GM21367 (cell line): ENCODE data around the gene MGRN1.
A peak's percentile ranks its signal among the peaks of the same experiment; 100 is the strongest.

ENCODE experiments used
- ATAC-seq: cut with Tn5 transposase; IDR thresholded peaks from one replicate; pipeline ENCODE4 v1.9.1; 2021; ENCODE audit not compliant: unreplicated experiment

The MGRN1 gene

DNA sequence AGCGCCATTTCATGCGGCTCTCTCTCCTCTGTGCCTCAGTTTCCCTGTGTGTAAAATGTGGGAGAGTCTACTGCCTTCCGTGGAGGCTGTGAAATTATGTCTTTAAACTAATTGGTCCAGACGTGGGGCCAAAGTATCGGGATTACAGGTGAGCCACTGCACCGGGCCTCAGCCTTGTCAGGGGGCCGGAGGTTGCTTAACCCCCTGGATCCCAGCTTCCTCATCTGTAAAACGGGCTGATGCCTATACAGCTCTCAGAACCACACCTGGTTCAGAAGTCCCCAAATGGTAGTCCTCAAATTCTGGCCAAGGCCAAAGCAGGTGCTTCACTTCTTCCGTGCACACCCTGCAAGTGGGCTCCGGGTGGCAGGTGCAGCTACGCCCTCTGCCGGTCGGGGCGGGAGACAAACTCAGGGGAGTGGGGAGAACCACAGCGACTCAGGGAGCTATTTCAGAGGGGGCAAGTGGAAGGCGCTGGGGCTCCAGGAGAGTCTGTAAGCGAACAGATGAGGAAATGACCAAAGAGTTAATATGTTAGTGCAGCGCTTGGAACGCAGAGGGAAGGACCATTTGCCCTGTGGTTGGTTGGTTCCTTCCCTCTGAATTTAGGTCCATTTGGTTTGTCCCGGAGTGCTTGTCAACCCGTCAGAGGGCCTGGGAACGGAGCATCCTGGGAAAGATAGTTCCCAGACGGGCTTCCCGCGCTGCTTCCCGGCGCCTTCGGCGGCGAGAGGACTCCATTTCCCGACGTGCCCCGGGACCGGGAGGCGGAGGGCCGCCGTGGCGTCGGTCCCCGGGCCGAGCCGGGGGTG lies at the start of gene MGRN1:
MGRN1 (plus strand) TSS at position 812 of the 812 bp plus-strand sequence. CDS start 135 bp downstream, outside the sequence.
- ATAC-seq = peak; percentile 70

DNA sequence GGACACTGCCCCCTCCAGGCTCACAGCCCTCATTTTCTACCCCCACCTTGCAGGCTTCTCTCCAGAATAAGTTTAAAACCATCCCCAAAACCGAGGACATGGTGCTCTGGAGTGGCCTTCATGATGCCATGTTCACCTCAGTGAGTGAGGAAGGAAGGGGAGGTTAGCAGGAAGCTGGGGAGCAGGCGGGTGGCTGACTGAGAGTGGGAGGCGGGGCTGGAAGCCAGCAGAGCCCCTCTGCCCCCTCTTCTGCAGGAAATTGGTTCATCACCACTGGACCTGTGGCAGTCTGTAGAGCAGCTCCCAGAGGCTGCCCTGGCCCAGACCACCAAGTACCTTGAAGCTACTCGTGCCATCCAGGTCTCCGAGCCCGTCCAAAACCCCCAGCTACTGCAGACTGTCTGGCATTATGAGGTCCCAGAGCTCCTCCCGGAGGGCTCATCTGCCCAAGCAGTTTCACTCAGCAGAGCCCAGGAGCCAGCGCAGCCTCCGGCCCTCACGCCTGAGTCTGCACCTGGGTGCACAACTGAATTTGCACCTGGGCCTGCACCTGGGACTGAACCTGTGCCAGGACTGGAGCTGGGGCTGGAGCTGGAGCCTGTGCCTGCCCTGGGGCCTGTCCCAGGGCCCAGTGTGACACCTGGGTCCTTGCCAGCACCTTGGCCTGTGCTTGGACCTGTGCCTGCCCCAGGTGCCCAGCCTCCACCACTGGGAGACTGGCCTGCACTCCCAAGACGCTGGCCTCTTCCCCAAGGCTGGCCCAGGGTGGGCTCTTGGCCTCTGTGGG lies 49.5 kb upstream of the MGRN1 start:
- no peak for ATAC-seq

DNA sequence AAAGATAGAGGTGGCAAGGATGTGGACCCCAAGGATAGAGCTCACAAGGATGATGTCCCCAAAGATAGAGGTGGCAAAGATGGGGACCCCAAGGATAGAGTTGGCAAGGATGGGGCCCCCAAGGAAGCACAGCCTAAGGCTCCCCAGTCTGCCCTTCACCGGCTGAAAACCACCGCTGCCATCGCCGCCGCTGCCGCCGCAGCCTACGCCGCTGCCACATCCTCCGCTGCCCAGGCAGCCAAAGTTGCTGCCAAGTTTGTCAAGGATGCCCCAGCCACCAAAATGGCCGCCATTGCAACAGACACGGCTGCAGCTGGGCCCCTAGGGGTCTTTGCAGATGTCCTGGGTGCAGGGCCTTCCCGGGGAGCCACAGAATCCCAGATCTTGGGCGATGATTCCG lies 48.6 kb upstream of the MGRN1 start:
- ATAC-seq = no peak

DNA sequence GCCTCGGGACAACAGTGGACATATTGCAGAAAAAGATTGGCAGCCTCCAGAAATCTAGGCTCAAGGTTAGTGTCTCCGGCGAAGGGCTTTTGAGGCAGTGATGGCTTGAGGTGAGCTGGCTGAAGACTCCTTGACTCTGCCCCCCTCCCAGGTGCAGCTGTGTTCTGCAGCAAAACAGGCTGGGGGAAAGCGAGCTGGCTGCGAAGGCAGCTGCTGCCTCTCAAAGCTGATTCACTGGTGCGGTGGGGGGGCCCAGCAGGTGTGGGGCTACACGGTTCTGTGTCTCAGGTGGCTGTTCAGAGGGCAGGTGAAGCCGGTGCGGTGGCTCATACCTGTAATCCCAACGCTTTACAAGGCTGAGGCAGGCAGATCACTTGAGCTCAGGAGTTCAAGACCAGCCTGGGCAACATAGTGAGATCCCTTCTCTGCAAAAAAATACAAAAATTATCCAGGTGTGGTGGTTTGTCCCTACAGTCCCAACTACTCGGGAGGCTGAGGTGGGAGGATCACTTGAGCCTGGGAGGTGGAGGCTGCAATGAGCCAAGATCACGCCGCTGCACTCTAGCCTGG lies 45.6 kb upstream of the MGRN1 start:
- ATAC-seq = no peak

DNA sequence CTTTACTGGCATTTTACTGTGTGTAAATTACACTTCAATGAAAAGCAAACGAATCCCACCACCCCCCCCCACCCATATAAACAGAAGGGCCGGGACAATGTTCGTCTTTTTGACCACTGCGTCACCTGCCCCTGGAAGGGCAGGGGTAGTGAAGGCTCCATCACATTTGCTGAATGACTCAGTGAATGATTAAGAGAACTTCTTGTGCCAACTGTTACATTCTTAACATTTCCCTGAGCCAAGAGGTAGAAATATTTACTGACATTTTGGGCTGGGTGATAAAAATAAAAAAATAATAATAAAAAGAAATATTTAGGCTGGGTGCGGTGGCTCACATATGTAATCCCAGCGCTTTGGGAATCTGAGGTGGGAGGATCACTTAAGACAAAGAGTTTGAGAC lies 44.4 kb upstream of the MGRN1 start:
- no peak for ATAC-seq

DNA sequence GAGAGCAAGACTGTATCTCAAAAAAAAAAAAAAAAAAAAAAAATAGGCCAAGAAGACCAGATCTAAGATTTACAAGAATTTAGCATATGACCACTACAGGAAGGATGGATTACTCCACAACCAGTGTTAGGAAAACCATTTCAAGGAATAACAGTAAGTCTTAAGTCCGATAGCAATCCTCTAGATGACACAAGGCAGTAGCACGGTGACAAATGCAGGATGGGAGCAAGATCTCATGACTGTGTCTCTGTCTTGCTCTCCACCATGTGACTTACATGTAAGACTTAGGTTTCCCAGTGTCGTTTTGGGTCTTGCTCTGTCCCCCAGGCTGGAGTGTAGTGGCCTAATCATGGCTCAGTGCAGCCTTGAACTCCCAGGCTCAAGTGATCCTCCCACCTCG lies 40.7 kb upstream of the MGRN1 start:
- ATAC-seq = no peak

DNA sequence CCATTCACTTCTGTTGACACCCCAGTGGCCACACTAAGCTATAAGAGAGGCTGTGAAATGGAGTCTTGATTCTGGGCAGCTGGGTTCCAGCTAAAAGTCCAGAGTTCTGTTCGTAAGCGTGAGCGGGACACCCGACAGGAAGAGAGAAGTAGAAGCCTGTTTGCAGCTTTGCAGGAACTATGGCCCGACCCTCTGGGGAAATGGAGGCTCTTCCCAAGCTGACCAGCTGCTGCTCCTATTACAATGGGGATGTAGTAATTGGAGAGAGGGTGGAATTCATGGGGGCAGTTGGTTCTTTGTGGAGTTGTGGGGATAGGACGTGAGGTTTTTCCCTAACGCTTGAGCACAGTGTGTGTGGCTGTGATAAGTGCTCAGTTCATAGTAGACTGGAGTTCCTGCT lies 38.3 kb upstream of the MGRN1 start:
- ATAC-seq = no peak

DNA sequence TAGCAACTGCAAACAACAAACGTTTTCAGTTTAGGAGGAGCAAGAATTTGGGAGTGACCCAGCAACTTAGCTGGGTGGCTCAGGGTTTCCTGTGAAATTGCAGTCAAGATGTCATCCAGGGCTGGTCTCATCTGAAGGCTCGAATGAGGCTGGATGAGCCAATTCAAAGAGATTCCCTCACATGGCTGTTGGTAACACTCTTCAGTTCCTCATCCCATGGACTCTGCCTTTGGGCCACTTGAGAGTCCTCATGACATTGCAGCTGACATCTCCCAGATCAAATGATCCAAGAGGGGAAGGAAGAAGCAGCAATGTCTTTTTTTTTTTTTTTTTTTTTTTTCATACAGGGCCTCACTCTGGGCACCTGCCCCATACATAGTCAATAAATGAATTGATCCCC lies 36.2 kb upstream of the MGRN1 start:
- no peak for ATAC-seq

DNA sequence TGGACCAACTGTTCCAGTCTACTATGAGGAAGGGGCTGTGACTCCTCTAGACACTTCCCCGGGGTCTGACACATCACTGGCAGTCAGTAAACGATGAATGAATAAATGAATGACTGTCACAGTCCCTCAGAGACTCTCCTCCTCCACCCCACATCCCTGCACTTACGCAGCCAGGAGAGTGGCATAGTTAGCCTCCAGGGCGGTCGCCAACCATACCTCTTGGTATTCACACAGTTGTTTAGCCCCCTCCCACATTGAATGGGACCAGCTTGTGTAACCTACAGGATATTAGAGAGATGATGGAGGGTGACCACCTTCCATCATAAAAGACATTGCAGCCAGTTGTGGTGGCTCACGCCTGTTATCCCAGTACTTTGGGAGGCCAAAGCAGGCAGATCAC lies 35.7 kb upstream of the MGRN1 start:
- ATAC-seq = no peak

DNA sequence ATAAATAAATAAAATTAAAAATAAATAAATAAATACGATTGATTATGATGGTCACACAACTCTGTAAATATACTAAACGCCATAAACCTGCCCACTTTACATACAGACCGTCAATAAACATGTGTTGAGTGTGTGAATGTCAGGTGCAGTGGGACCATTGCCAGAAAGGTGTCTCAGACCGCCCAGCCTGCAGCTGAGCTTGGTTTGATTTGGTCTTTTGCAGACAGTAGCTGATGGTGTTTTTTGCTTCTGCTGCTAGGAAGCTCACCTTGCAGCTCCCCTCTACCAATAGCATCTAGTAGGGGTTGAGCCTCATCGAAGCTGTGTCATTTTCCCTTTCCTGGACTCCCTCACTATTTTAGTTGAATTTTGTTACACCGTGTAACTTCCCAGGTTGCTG lies 33.4 kb upstream of the MGRN1 start:
- no peak for ATAC-seq

DNA sequence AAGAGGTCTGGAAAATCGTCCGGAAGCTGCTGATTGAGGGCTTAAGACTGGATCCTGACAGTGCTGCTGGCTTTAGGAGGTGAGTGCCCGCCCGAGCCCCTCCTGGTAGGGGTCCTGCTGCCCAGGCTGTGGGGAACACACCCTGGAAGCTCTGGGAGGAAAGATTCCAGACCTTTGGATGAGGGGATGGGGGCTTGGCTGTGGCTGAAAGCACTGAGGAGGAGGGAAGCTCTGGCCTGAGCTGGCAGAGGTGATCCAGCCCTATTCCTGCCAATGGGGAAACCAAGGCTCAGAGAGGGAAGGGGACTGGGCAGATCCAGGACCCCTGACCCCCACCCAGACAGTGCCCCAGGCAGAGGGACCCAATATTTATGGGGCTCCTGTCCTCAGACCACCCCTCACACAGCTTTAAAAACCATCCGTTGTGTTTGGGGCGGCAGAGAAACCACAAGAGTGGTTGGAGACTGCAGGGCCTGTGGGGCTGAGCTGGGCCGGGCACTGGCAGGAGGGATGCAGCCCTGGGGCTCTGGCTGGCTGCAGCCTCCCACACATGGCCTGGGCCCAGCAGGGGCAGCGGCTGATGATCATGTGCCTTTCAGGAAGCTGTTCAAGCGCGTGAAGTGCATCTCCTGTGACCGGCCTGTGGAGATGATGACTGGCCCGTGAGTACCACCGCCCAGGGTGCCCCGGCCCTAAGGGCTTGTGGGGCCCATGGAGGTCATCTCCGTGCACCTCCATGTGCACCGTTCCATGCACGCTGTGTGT lies 32.7 kb upstream of the MGRN1 start:
- ATAC-seq = no peak

DNA sequence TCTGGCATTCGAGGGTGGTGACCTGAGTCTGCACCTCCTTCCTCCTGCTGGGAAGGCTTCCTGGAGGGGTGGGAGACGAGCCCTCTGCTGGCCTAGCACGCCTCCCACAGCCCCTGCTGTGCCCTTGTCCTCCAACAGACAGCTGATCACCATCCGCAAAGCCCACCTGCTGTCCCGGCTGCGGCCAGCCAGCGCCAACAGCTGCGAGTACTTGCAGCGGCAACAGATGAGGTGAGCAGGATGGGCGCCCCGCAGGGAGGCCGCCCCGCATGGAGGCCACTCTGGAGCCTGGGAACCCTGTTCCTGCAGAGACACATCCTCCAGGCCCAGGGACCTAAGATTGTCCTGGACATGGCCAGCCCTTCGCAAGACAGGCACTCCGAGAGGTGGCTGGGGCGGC lies 31.5 kb upstream of the MGRN1 start:
- ATAC-seq = no peak

DNA sequence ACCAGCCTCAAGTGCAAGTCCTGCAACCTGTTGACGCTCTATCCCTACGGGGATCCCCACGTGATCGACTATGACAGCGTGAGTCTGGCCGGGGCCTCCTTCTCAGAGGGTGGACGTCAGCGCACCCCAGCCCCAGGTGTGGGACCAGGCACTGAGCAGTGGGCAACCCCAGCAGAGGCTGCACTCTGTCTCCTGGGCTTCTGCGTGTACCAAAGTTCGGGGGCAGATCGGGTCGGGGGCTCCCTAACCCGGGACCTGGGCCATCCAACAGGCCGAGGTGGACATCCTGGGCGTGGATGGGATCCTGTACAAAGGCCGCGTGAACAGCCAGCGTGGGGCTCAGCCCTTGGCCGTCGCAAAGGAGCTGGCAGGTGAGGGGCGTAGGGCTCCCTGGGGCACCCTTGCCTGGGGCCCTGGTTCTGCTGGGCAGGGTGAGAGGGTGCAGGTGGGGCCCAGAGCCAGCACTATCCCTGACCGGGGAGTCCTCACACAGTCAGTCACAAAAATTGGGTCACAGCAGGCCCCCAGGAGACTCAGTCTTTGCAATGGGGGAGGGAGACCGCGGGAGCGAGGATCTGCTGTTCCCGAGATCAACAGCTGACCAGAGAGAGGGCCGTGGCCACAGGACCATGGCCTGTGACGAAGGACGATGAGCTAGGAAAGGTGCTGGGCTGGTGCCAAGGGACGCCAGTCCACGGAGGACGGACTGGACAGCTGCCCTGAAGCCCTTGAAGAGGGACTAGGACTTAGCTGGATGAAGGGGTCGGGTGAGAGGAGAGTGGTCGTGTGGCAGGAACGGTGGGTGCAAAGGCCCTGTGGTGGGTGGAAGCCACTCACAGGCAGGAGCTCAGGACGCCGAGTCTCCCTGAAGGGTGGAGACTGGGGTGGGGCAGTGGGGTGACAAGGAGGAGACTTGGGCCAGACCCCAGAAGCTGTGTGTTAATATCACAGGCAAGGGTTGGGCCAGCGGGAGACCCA lies 29.9 kb upstream of the MGRN1 start:
- ATAC-seq = no peak

DNA sequence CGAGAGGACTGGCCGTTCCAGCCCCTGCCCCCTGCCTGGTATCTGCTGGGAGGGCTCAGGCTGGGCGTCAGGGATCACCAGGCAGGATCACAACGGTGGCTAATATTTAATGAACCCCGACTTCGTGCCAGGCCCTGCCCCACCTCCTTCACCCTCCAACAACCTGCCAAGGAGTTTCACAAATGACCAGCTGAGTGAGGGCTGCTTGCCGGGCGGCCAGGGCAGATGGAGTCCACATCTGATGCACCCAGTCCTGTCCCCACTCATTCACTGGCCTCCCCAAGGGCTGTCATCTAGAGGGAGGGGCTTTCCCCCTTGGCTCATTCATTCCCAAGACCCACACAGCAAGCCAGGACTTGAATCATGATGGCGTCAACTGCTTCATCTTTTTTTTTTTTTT lies 27.5 kb upstream of the MGRN1 start:
- ATAC-seq = no peak

DNA sequence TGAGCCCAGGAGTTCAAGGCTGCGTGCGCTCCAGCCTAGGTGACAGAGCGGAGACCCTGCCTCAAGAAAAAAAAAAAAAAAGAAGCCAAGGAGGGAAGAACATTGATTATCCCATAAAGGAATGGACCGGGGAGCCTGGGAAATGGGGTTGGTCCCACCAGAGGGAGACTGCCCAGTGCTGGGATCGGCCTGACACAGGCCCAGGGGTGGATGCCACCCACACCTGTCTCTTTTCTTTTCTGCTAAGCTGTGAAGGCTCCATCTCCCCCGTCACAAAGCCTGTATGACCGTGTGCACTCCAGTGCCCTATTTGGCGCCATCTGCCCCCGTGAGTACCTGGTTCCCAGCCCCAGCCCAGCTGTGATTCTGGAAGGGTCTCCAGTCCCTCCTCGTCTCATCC lies 25.6 kb upstream of the MGRN1 start:
- ATAC-seq = no peak

DNA sequence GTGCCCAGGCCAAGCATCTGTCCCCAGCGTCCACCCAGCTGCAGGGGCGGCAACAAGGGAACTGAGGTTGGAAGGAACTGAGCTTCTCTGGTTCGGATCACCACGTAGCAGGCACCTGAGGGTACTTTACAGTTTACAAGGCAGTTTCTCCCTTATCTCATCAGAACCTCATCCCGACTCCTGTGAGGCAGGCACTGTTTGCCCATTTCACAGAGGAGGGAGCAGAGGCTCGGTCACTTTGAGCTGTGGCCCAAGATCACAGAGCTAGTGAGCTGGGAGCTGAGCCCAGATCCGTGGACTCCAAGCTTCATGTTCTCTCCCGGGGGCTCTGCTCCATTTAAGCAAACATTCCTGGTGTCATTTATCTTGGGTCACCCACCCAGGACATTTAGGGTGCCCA lies 25.1 kb upstream of the MGRN1 start:
- ATAC-seq = no peak

DNA sequence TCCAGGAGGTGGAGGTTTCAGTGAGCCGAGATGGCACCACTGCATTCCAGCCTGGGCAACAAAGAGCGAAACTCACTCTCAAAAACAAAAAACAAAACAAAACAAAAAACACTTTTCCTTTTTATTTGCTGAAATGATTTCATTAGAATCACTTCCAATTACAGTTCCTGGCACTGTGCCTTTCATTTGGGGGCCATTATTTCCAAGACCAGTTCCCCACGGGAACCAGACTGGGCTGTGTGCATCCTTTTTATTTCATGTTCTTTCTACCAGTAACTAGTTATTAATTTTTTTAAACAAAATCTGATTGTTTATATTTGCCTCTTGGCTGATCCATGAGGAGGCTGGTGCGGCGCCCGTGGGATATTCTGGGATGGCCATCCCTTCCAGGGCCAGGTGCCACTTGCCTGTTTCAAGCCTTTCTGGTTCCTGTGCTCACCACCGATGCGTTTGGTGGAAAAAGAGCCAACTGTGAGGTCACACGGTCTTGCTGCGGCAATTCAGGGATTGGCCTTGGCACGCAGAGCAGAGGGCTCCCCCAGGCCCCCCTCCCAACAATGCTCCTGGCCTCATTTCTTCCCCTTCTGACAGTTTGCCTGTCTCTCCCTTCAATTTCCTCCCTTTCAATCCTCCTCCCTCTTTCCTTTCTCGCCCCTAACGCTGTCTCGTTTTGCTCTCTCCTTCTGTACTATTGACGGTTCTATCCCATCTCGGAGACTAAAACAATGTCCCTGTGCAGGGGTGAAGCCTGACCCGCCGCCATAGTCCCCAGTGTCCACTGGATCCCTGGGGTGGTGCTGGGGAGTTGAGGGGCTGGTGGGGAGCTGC lies 23.4 kb upstream of the MGRN1 start:
- ATAC-seq = no peak

DNA sequence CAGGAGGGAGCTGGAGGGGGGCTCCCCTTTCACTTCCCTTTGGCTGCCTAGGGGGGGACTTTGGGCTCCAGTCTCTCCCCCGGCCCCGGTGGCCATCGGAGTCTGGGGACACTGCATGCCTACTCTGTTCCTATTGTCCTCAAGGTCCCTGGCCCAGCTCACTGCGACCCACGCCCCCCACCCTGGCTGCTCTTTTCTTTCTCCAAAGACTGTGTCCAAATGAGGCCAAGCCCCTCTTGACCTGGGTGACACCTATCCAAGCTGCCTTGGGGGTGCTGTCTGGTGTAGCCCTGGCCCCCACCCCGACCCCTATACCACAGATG lies 22.8 kb upstream of the MGRN1 start:
- no peak for ATAC-seq

DNA sequence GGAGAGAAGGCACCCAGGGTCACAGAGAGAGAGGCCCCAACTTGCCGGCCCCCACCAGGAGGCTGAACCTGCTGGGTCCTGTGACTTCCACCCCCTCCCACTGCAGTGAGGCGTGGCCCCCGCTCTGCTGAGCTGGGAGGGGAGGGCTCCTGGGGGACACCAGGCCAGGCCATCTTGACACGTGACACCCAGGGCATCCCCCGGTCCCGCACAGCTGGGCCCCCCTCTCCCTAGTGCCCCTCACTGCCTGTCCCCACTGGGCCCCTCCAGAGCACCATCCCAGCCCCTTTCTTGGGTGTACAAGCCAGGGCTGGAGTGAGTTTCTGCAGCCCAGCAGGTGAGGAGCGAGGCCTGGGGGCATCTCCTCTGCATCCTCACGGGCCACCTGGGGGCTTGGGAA lies 22.3 kb upstream of the MGRN1 start:
- no peak for ATAC-seq
